PC-3 (cell line): ENCODE measurements around the gene GALNT10. TPM values are rescaled to one million over a fixed set of nuclear protein-coding genes. Genes with fewer than 3 reads are reported as not detected.

Source experiments
- ATAC-seq: fragments of 200-7000 bp; cut with Tn5 transposase; 2 replicates; pipeline ENCODE4 v1.9.1; 2020; ENCODE audit warnings: mild to moderate bottlenecking, moderate library complexity
- BruUV-seq: library from RNA; stranded (reverse); fragments of 400-500 nt; replicated peaks from 2 replicates; lab custom pipeline; 2021; lab: Mats Ljungman, UMichigan
- CTCF ChIA-PET: fragments of 300-600 bp; sonication (Branson Sonifier 250); formaldehyde crosslinking; loops from one replicate; lab custom pipeline; 2022; ENCODE audit warnings: antibody characterized with exemption; lab: Charles Lee
- POLR2A ChIA-PET: fragments of 300-600 bp; sonication (Branson Sonifier 250); formaldehyde crosslinking; loops from one replicate; lab custom pipeline; 2022; ENCODE audit warnings: antibody characterized with exemption; ENCODE audit not compliant: unreplicated experiment; lab: Charles Lee
- DNase-seq: peaks from one replicate; pipeline ENCODE4 v3.0.0-alpha.2; 2015
- H2AFZ ChIP-seq: fragments of 300-600 bp; sonication (generic); 2 replicates; pipeline ENCODE4 v1.6.0; 2016; ENCODE audit warnings: antibody characterized with exemption, low read length
- H3F3A ChIP-seq: fragments of 300-600 bp; sonication (generic); one replicate; pipeline ENCODE4 v1.6.0; 2017; ENCODE audit warnings: antibody characterized with exemption, low read length, control low read depth, mild to moderate bottlenecking; ENCODE audit not compliant: unreplicated experiment
- H3K27ac ChIP-seq: fragments of 300-600 bp; sonication (generic); 2 replicates; pipeline ENCODE4 v1.5.1; 2016; ENCODE audit warnings: mild to moderate bottlenecking, low read length
- H3K27me3 ChIP-seq: fragments of 300-600 bp; sonication (generic); 2 replicates; pipeline ENCODE4 v1.6.1; 2016; ENCODE audit warnings: low read length, mixed read lengths
- H3K36me3 ChIP-seq: fragments of 300-600 bp; sonication (generic); 2 replicates; pipeline ENCODE4 v1.6.1; 2016; ENCODE audit warnings: low read depth, mixed run types, low read length, mixed read lengths
- H3K4me1 ChIP-seq: fragments of 300-600 bp; sonication (generic); 2 replicates; pipeline ENCODE4 v1.5.1; 2016; ENCODE audit warnings: low read length; ENCODE audit not compliant: insufficient read depth
- H3K4me2 ChIP-seq: fragments of 300-600 bp; sonication (generic); 2 replicates; pipeline ENCODE4 v1.6.0; 2016; ENCODE audit warnings: low read length
- H3K4me3 ChIP-seq: fragments of 300-600 bp; sonication (generic); 2 replicates; pipeline ENCODE4 v1.5.1; 2016; ENCODE audit warnings: mild to moderate bottlenecking, low read length, mixed read lengths
- H3K79me2 ChIP-seq: fragments of 300-600 bp; sonication (generic); 2 replicates; pipeline ENCODE4 v1.6.1; 2017; ENCODE audit warnings: low read length, mixed read lengths
- H3K9ac ChIP-seq: fragments of 300-600 bp; sonication (generic); 2 replicates; pipeline ENCODE4 v1.6.0; 2016; ENCODE audit warnings: mild to moderate bottlenecking, low read length
- H3K9me2 ChIP-seq: fragments of 300-600 bp; sonication (generic); replicated peaks from 2 replicates; pipeline ENCODE4 v1.6.1; 2016; ENCODE audit warnings: mixed run types, low read length, mixed read lengths
- H3K9me3 ChIP-seq: fragments of 300-600 bp; sonication (generic); 2 replicates; pipeline ENCODE4 v1.6.1; 2016; ENCODE audit warnings: low read length, mixed read lengths
- H4K20me1 ChIP-seq: fragments of 300-600 bp; sonication (generic); 2 replicates; pipeline ENCODE4 v1.6.1; 2016; ENCODE audit warnings: low read length, mixed read lengths
- CTCF ChIP-seq: fragments of 300-600 bp; sonication (generic); conservative IDR thresholded peaks from 2 replicates; pipeline ENCODE4 v1.5.1; 2017; ENCODE audit warnings: antibody characterized with exemption, low read depth, mild to moderate bottlenecking, low read length
- EZH2 ChIP-seq: fragments of 300-600 bp; sonication (generic); IDR thresholded peaks from one replicate; pipeline ENCODE4 v1.6.1; 2017; ENCODE audit warnings: antibody characterized with exemption, mild to moderate bottlenecking, low read length; ENCODE audit not compliant: unreplicated experiment
- EZH2phosphoT487 ChIP-seq: fragments of 300-600 bp; sonication (generic); IDR thresholded peaks from 2 replicates; pipeline ENCODE4 v1.6.1; 2018; ENCODE audit warnings: mild to moderate bottlenecking, antibody characterized with exemption, low read length, borderline replicate concordance
- intact Hi-C: fragments of 100-400 bp; cut with micrococcal nuclease; formaldehyde crosslinking; loops from 2 replicates; pipeline ENCODE4 v1.9.0; 2023
- total RNA-seq: library from RNA; depleted of rRNA; stranded (reverse); fragments of >200 nt; gene quantifications from 2 replicates; pipeline ENCODE4 v1.2.3, GENCODE V29; 2014

Gene GALNT10
- total RNA-seq, 1 experiment from 2014 or later = 46.2 TPM

DNA sequence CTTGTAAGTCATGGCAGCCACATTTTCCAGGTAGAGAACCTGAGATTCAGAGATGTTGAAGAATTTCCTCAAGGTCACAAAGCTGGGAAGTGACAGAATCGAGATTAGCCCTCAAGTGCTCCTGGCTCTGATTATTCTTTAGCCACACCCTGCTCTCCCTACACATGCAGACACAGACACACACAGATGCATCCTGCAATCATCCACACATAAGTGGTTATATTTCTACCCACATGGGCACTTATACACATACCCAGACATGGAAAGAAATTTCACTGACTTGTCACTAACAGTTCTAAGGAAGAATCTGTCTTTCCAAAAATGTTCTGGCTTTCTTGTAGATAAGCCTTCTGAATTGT, 32.2 kb upstream of the GALNT10 start:
- Histone ChIP-seq H3K4me2 (no peak overlapping the region), H3K79me2 (no peaks in the 10 kb centered on the region), H3K9me3 (no peaks in the 10 kb centered on the region), H3K27ac (no peak overlapping the region), H3K27me3 (no peaks in the 10 kb centered on the region), H2AFZ (no peak overlapping the region), H3K36me3 (no peaks in the 10 kb centered on the region), H3F3A (no peaks in the 10 kb centered on the region), H3K9ac (no peak overlapping the region), H3K4me1 (no peaks in the 10 kb centered on the region), H3K4me3 (no peak overlapping the region), H4K20me1 (no peaks in the 10 kb centered on the region), H3K9me2 (no peaks in the 10 kb centered on the region)
- TF ChIP-seq EZH2 = no peak
- TF ChIP-seq EZH2phosphoT487 = no peak
- TF ChIP-seq CTCF = no peak
- POLR2A ChIA-PET = no interaction called here
- BruUV-seq = no TSS peak
- CTCF ChIA-PET = no interaction called here
- intact Hi-C loops = no loop called here
- no peak for DNase-seq
- ATAC-seq = no peak

DNA sequence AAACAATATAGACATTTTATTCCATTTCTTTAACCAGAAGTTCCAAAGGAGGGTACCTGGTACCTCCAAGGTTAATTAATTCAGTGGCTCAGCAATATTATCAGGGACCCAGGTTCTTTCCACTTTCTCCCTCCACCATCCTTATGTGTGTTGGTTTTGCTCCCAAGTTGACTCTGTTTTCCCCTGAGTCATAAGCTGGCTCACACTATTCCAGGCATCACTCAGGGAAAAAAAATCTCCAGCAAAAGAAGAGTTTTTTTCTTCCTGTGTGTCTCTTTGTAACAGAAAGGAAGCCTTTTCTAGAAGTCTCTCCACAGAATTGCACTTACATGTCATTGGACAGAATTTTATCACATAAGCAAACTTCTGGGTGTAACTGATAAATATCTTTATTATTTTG, 31.2 kb upstream of the GALNT10 start:
- H3K27me3 ChIP-seq = no peaks in the 10 kb centered on the region
- no peaks in the 10 kb centered on the region for H3K4me1 ChIP-seq
- H4K20me1 ChIP-seq = no peaks in the 10 kb centered on the region
- no peak for TF ChIP-seq EZH2phosphoT487
- no peak for TF ChIP-seq EZH2
- no peak for TF ChIP-seq CTCF
- H3K36me3 ChIP-seq = no peaks in the 10 kb centered on the region
- ChIA-PET POLR2A (no interaction called here), CTCF (no interaction called here)
- no peak overlapping the region for H3K4me3 ChIP-seq
- BruUV-seq = no TSS peak
- intact Hi-C loops = no loop called here
- H3F3A ChIP-seq = no peaks in the 10 kb centered on the region
- DNase-seq (peak; percentile 15), ATAC-seq (peak; percentile 42; the same call in 1 of the 2 replicates)
- no peak overlapping the region for H3K27ac ChIP-seq
- H2AFZ ChIP-seq = no peak overlapping the region
- no peaks in the 10 kb centered on the region for H3K9me2 ChIP-seq
- no peaks in the 10 kb centered on the region for H3K9me3 ChIP-seq
- H3K9ac ChIP-seq = no peak overlapping the region
- H3K4me2 ChIP-seq = no peak overlapping the region
- H3K79me2 ChIP-seq = no peaks in the 10 kb centered on the region

DNA sequence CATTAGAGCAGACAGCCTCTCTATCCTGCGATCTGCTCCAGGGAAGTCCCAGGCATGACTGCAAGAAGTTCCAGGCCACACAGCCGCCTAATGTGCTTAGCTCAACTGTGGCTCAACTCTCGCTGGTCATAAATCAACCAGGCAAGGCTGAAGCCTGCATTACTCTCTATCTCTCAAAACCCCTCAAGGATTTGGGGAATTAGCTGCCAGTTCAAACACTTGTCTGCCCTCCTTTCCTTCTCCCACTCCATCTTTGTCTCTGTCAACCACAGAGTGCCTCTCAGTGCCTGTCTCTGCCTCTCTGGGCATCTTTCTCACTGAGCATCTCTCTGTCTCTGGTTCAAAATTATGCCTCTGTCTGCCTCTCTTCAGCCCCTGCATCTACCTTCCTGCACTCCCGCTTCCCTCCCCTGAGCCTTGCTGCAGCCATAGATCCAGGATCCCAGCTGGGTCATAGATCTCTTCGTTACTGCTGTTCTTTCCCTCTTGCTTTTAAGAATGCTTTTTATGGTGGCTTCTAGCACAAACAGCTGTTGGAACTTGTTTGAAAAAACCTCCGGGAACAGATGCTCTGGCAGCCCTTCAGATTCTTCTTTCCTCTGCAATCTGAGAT, 27.9 kb upstream of the GALNT10 start:
- Histone ChIP-seq H3K79me2 (no peaks in the 10 kb centered on the region), H3K9ac (no peak overlapping the region), H3F3A (no peaks in the 10 kb centered on the region), H4K20me1 (no peaks in the 10 kb centered on the region), H2AFZ (no peak overlapping the region), H3K4me3 (no peak overlapping the region), H3K36me3 (no peaks in the 10 kb centered on the region), H3K9me2 (no peaks in the 10 kb centered on the region), H3K4me1 (no peaks in the 10 kb centered on the region), H3K27ac (no peak overlapping the region), H3K4me2 (no peak overlapping the region), H3K9me3 (no peaks in the 10 kb centered on the region), H3K27me3 (no peaks in the 10 kb centered on the region)
- BruUV-seq = no TSS peak
- intact Hi-C loops = no loop called here
- CTCF ChIA-PET = no interaction called here
- TF ChIP-seq CTCF (no peak), EZH2phosphoT487 (no peak), EZH2 (no peak)
- DNase-seq (no peak), ATAC-seq (no peak)
- POLR2A ChIA-PET = no interaction called here
